ENCODE measurements around the gene FSIP1. TPM values are rescaled to one million over a fixed set of nuclear protein-coding genes. Genes with fewer than 3 reads are reported as not detected.

FSIP1 gene
- total RNA-seq, 6 experiments from 2014 or later = 0.07 to 0.74 (median 0.35) TPM; not detected in 1

- 67% methylated on average over 6 of the region's 6 CpGs for WGBS (ENCODE audit: insufficient coverage, low coverage, low lambda C conversion rate, missing lambda C conversion rate)
- intact Hi-C loops (cut with DNase I) = no loop called here
Observed at GRCh38 chr15:39616731-39617455, 165.7 kb downstream of the FSIP1 start.

GRCh38 chr15:39613861-39614260, 168.8 kb downstream of the FSIP1 start:
- ATAC-seq (no peak), DNase-seq (no peak)
- H3K9me3 ChIP-seq = no peaks in the 10 kb centered on the region
- WGBS (ENCODE audit: insufficient coverage, low coverage, low lambda C conversion rate, missing lambda C conversion rate) = 62% methylated on average over 2 of the region's 2 CpGs
- no peak overlapping the region for H3K27ac ChIP-seq
- no peaks in the 10 kb centered on the region for H3K27me3 ChIP-seq
- no peak overlapping the region for H3K4me3 ChIP-seq
- H3K4me1 ChIP-seq = peaks cover 0 to 9% (median 0%) of the 10 kb centered on the region in 4 donors
- no peaks in the 10 kb centered on the region for H3K36me3 ChIP-seq
- TF ChIP-seq POLR2A (IDR thresholded peaks at IDR 0.05) (no peak), CTCF (IDR thresholded peaks at IDR 0.05) (no peak)
- intact Hi-C loops (cut with DNase I) = no loop called here

More at GRCh38 chr15:39616731-39617455, 165.7 kb downstream of the FSIP1 start:
- DNase-seq = no peak
- H3K9me3 ChIP-seq = no peaks in the 10 kb centered on the region
- no peak overlapping the region for H3K4me3 ChIP-seq
- H3K27me3 ChIP-seq = no peaks in the 10 kb centered on the region
- TF ChIP-seq CTCF (IDR thresholded peaks at IDR 0.05) = no peak
- no peak for TF ChIP-seq POLR2A (IDR thresholded peaks at IDR 0.05)
- H3K27ac ChIP-seq = no peak overlapping the region
- no peaks in the 10 kb centered on the region for H3K36me3 ChIP-seq
- ATAC-seq = no peak
- H3K4me1 ChIP-seq = peaks cover 0 to 9% (median 0%) of the 10 kb centered on the region in 4 donors

- ATAC-seq = no peak
- Histone ChIP-seq H3K27me3 (no peaks in the 10 kb centered on the region), H3K36me3 (no peaks in the 10 kb centered on the region), H3K4me1 (peaks cover 0 to 5% (median 0%) of the 10 kb centered on the region in 4 donors), H3K4me3 (no peak overlapping the region), H3K27ac (no peak overlapping the region), H3K9me3 (no peaks in the 10 kb centered on the region)
- TF ChIP-seq POLR2A (IDR thresholded peaks at IDR 0.05) = no peak
- TF ChIP-seq CTCF (IDR thresholded peaks at IDR 0.05) = no peak
- DNase-seq = no peak
- intact Hi-C loops (cut with DNase I) = no loop called here
Observed at GRCh38 chr15:39613271-39613670, 169.4 kb downstream of the FSIP1 start.

- no peak overlapping the region for H3K27ac ChIP-seq
- no peaks in the 10 kb centered on the region for H3K27me3 ChIP-seq
- H3K4me1 ChIP-seq = no peaks in the 10 kb centered on the region
- H3K36me3 ChIP-seq = no peaks in the 10 kb centered on the region
- DNase-seq = no peak
- H3K4me3 ChIP-seq = no peak overlapping the region
- intact Hi-C loops (cut with DNase I) = no loop called here
- H3K9me3 ChIP-seq = no peaks in the 10 kb centered on the region
- no peak for ATAC-seq
- TF ChIP-seq POLR2A (IDR thresholded peaks at IDR 0.05) (no peak), CTCF (IDR thresholded peaks at IDR 0.05) (no peak)
Observed at GRCh38 chr15:39610665-39611064, 172.0 kb downstream of the FSIP1 start.
